GM12864 (cell line): ENCODE measurements around the gene HHAT.

Experiments used
- DNase-seq: peaks from one replicate; pipeline ENCODE4 v3.0.0-alpha.2; 2011; ENCODE audit warnings: low read depth
- H3K4me3 ChIP-seq: 2 replicates; pipeline ENCODE4 v1.5.1; 2011; ENCODE audit warnings: mild to moderate bottlenecking, low read depth, low read length, control low read depth
- CTCF ChIP-seq: IDR thresholded peaks from 2 replicates; pipeline ENCODE4 v1.5.1; 2011; ENCODE audit warnings: low read depth, mild to moderate bottlenecking, moderate library complexity, low read length, control low read depth, inconsistent platforms; ENCODE audit errors: missing control alignments

The HHAT gene

GRCh38 chr1:210645582-210646257 is 317.0 kb downstream of the HHAT start:
- TF ChIP-seq CTCF = no peak
- no peak overlapping the region for H3K4me3 ChIP-seq
- DNase-seq = no peak

- DNase-seq = no peak
- H3K4me3 ChIP-seq = no peak overlapping the region
- no peak for TF ChIP-seq CTCF
Observed at GRCh38 chr1:210646258-210646616, 317.5 kb downstream of the HHAT start.

- DNase-seq = no peak
- H3K4me3 ChIP-seq = no peak overlapping the region
- no peak for TF ChIP-seq CTCF
Observed at GRCh38 chr1:210647406-210648333, 319.0 kb downstream of the HHAT start.

GRCh38 chr1:210648588-210649269 is 320.0 kb downstream of the HHAT start:
- DNase-seq = no peak
- TF ChIP-seq CTCF = no peak

GRCh38 chr1:210650403-210650802 is 321.7 kb downstream of the HHAT start:
- DNase-seq = no peak
- TF ChIP-seq CTCF = no peak
- no peak overlapping the region for H3K4me3 ChIP-seq

More at GRCh38 chr1:210648588-210649269, 320.0 kb downstream of the HHAT start:
- H3K4me3 ChIP-seq = no peak overlapping the region

GRCh38 chr1:210652329-210652954 is 323.7 kb downstream of the HHAT start:
- no peak overlapping the region for H3K4me3 ChIP-seq
- TF ChIP-seq CTCF = no peak
- DNase-seq = no peak
